Uterus (tissue), 4 donors: ENCODE results near the gene NFIA. TPM values are rescaled to one million over a fixed set of nuclear protein-coding genes. Genes with fewer than 3 reads are reported as not detected.

Source experiments
- DNase-seq, 2 donors: peaks; one replicate each; pipeline ENCODE4 v3.0.0-alpha.2; 2019 to 2020
- H3K27ac ChIP-seq, 2 donors: fragments of 200-600 bp; sonication (generic); 1 replicate in 1 of 2; 2 replicates in 1 of 2; pipeline ENCODE4 v1.5.1; 2016 to 2018
- H3K27me3 ChIP-seq, 2 donors: fragments of 200-600 bp; sonication (generic); one replicate each; pipeline ENCODE4 v1.5.1; 2018 to 2019; ENCODE audit warnings: control low read depth in 1 of 2
- H3K36me3 ChIP-seq, 2 donors: fragments of 200-600 bp; sonication (generic); one replicate each; pipeline ENCODE4 v1.5.1; 2019; ENCODE audit warnings: control low read depth in 1 of 2
- H3K4me1 ChIP-seq, 2 donors: fragments of 200-600 bp; sonication (generic); one replicate each; pipeline ENCODE4 v1.5.1; 2018 to 2019; ENCODE audit warnings: control low read depth in 1 of 2
- H3K4me3 ChIP-seq, 2 donors: fragments of 200-600 bp; sonication (generic); 1 replicate in 1 of 2; 2 replicates in 1 of 2; pipeline ENCODE4 v1.5.1; 2018 to 2019; ENCODE audit warnings: mild to moderate bottlenecking in 1 of 2
- H3K9me3 ChIP-seq, 2 donors: fragments of 200-600 bp; sonication (generic); one replicate each; pipeline ENCODE4 v1.5.1; 2019; ENCODE audit warnings: control low read depth in 1 of 2
- CTCF ChIP-seq, 4 experiments: fragments of 200-600 bp in 2 of 4; fragments of 450-650 bp in 2 of 4; sonication (generic) in 2 of 4; IDR thresholded peaks; one replicate each; pipeline ENCODE4 v1.5.1; 2016 to 2019; ENCODE audit warnings: antibody characterized with exemption in 4 of 4, mild to moderate bottlenecking in 2 of 4, moderate library complexity in 1 of 4
- POLR2A ChIP-seq, 2 donors: fragments of 450-650 bp; IDR thresholded peaks; one replicate each; pipeline ENCODE4 v1.6.1; 2016; ENCODE audit warnings: antibody characterized with exemption in 2 of 2, mild to moderate bottlenecking in 1 of 2, moderate library complexity in 1 of 2
- intact Hi-C: fragments of 100-400 bp; cut with DNase I; formaldehyde crosslinking; loops from one replicate; pipeline ENCODE4 v1.15.1; 2023; ENCODE audit warnings: low total_unique reads
- total RNA-seq, 4 donors: library from RNA; depleted of rRNA in 3 of 4; stranded (reverse); fragments of >200 nt in 3 of 4; gene quantifications; one replicate each; pipeline versions ENCODE4 v1.1.0 to v1.2.4, GENCODE V29; 2014 to 2023
- donor health status: DM: yes; HTN: yes; CAD: no.

NFIA gene
- total RNA-seq, 4 donors from 2014 or later = 49.2 to 116 (median 64.9) TPM

DNA sequence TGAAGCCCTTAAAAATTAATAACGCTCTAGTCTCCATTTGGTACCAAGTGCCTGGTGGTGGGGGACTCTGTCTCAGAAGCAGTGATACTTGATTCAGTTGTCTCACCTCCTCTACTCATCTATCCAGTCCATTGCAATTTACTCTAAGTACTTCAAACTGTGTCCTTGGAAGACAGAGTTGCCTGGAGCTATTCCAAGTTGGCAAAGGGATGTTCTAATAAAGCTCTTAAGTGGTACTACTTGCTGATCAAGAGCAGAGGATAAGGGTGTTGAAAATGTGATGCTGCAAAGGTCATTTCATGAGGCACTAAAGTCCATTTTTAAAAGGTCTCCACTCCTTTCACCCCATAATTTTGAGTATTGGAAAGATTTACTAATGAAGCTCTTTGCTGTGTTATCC, 142.2 kb downstream of the NFIA start:
- Histone ChIP-seq H3K36me3 (no peaks in the 10 kb centered on the region), H3K4me1 (peaks cover 0 to 4% of the 10 kb centered on the region in 2 donors), H3K4me3 (no peak overlapping the region), H3K9me3 (no peaks in the 10 kb centered on the region), H3K27ac (no peak overlapping the region), H3K27me3 (no peaks in the 10 kb centered on the region)
- intact Hi-C loops = no loop called here
- no peak for DNase-seq
- TF ChIP-seq POLR2A (IDR thresholded peaks at IDR 0.05) = no peak
- no peak for TF ChIP-seq CTCF (IDR thresholded peaks at IDR 0.05)

- H3K4me3 ChIP-seq = no peak overlapping the region
- DNase-seq = no peak
- TF ChIP-seq CTCF (IDR thresholded peaks at IDR 0.05) (no peak), POLR2A (IDR thresholded peaks at IDR 0.05) (no peak)
- no peaks in the 10 kb centered on the region for H3K36me3 ChIP-seq
- intact Hi-C loops = no loop called here
- peaks cover 0 to 4% of the 10 kb centered on the region in 2 donors for H3K4me1 ChIP-seq
- no peak overlapping the region for H3K27ac ChIP-seq
- no peaks in the 10 kb centered on the region for H3K27me3 ChIP-seq
- no peaks in the 10 kb centered on the region for H3K9me3 ChIP-seq
Observed at GRCh38 chr1:61225478-61225877, 143.1 kb downstream of the NFIA start.

GRCh38 chr1:61226791-61227567, 144.6 kb downstream of the NFIA start:
- Histone ChIP-seq H3K4me3 (no peak overlapping the region), H3K27me3 (no peaks in the 10 kb centered on the region), H3K27ac (peak overlapping the region in 1 of 2 donors; percentile 25), H3K36me3 (no peaks in the 10 kb centered on the region), H3K9me3 (no peaks in the 10 kb centered on the region), H3K4me1 (peaks cover 0 to 7% of the 10 kb centered on the region in 2 donors)
- DNase-seq = no peak
- TF ChIP-seq CTCF (IDR thresholded peaks at IDR 0.05) (no peak), POLR2A (IDR thresholded peaks at IDR 0.05) (no peak)
- intact Hi-C loops = no loop called here

DNA sequence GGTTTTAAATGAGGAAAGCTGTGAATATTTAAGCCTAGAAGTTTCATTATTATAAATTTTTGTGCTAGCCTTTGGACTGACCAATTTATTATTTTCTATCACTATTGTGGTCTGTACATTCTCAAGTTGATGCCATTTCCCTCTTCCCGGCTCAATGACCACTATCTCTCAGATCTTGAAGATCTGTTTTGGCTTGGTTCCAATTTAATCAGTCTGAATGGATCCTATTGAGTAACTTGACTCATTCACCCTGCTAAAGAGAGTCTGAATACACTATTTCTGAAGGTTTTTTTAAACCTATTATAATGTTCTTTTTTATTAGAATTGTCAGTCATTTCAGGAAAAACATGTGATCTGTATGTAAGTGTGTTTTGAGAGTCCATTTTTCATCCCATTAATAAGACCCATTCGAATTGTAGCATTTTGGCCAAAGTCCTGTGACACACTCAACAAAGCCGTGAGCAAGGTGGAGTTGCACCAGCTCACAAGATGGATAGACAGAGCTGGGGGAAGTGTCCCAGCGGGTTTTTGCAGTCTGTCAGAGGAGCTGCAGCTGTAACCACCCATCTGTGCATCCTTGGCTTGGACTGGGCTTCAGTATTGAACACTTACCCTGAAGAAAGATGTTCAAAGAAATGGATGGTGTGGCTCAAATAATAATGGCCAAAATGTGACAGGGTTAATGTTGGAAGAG, 145.6 kb downstream of the NFIA start:
- H3K36me3 ChIP-seq = no peaks in the 10 kb centered on the region
- no peaks in the 10 kb centered on the region for H3K9me3 ChIP-seq
- no peaks in the 10 kb centered on the region for H3K27me3 ChIP-seq
- DNase-seq = no peak
- TF ChIP-seq CTCF (IDR thresholded peaks at IDR 0.05) (no peak), POLR2A (IDR thresholded peaks at IDR 0.05) (no peak)
- H3K4me3 ChIP-seq = no peak overlapping the region
- intact Hi-C loops = no loop called here
- peaks cover 0 to 12% of the 10 kb centered on the region in 2 donors for H3K4me1 ChIP-seq
- H3K27ac ChIP-seq = no peak overlapping the region

- H3K27me3 ChIP-seq = no peaks in the 10 kb centered on the region
- no peaks in the 10 kb centered on the region for H3K36me3 ChIP-seq
- intact Hi-C loops = no loop called here
- no peak overlapping the region for H3K27ac ChIP-seq
- H3K4me1 ChIP-seq = peaks cover 0 to 8% of the 10 kb centered on the region in 2 donors
- no peak overlapping the region for H3K4me3 ChIP-seq
- no peaks in the 10 kb centered on the region for H3K9me3 ChIP-seq
- DNase-seq = no peak
- TF ChIP-seq POLR2A (IDR thresholded peaks at IDR 0.05) (no peak), CTCF (IDR thresholded peaks at IDR 0.05) (no peak)
Observed at GRCh38 chr1:61230523-61230922, 148.2 kb downstream of the NFIA start.
